Skeletal muscle tissue (tissue), 4 donors: ENCODE data around the gene MROH2A. TPM values are rescaled to one million over a fixed set of nuclear protein-coding genes. Genes with fewer than 3 reads are reported as not detected.
"Not testable (repeated sequence)": the region's sequence is repeated elsewhere in the genome, so short reads cannot be mapped to it uniquely, and the experiment has no call there.

ENCODE experiments used
- H3K27ac ChIP-seq: one replicate; pipeline ENCODE4 v1.7.0; 2013; ENCODE audit warnings: mild to moderate bottlenecking, low read depth, low read length, inconsistent platforms
- H3K27me3 ChIP-seq, 3 donors: one replicate each; pipeline ENCODE4 v1.7.0; 2013; ENCODE audit warnings: low read length in 3 of 3; ENCODE audit not compliant: control insufficient read depth in 3 of 3, insufficient read depth in 3 of 3
- H3K36me3 ChIP-seq, 3 donors: one replicate each; pipeline ENCODE4 v1.7.0; 2013; ENCODE audit warnings: low read length in 3 of 3; ENCODE audit not compliant: control insufficient read depth in 3 of 3, insufficient read depth in 3 of 3
- H3K4me1 ChIP-seq, 3 donors: one replicate each; pipeline ENCODE4 v1.7.0; 2013; ENCODE audit warnings: low read length in 3 of 3, mild to moderate bottlenecking in 3 of 3; ENCODE audit not compliant: control insufficient read depth in 3 of 3, insufficient read depth in 3 of 3
- H3K4me3 ChIP-seq, 3 donors: one replicate each; pipeline ENCODE4 v1.7.0; 2013; ENCODE audit warnings: low read length in 3 of 3
- H3K9ac ChIP-seq, 3 donors: one replicate each; pipeline ENCODE4 v1.7.0; 2013; ENCODE audit warnings: low read length in 3 of 3, mild to moderate bottlenecking in 3 of 3, moderate library complexity in 2 of 3, low read depth in 1 of 3
- H3K9me3 ChIP-seq, 3 donors: one replicate each; pipeline ENCODE4 v1.7.0; 2013; ENCODE audit warnings: low read length in 3 of 3; ENCODE audit not compliant: control insufficient read depth in 3 of 3
- total RNA-seq: library from RNA; depleted of rRNA; stranded (reverse); fragments of >200 nt; gene quantifications from one replicate; pipeline ENCODE4 v1.2.3, GENCODE V29; 2014
- donor health status: Osteomylitis.

Gene MROH2A
- not detected for total RNA-seq

GRCh38 chr2:233778030-233778429, at the start of gene MROH2A:
TSS of gene MROH2A (plus strand) at chr2:233778330. CDS start at chr2:233779359, 1,029 bp downstream.
- Histone ChIP-seq H3K36me3 (no peaks in the 10 kb centered on the region), H3K4me1 (no peaks in the 10 kb centered on the region), H3K9me3 (peaks cover 4 to 6% (median 6%) of the 10 kb centered on the region in 3 donors), H3K27me3 (peaks cover 0 to 5% (median 2%) of the 10 kb centered on the region in 3 donors), H3K4me3 (no peak within 1 kb of the TSS), H3K27ac (no peak within 1 kb of the TSS), H3K9ac (no peak within 1 kb of the TSS)

DNA sequence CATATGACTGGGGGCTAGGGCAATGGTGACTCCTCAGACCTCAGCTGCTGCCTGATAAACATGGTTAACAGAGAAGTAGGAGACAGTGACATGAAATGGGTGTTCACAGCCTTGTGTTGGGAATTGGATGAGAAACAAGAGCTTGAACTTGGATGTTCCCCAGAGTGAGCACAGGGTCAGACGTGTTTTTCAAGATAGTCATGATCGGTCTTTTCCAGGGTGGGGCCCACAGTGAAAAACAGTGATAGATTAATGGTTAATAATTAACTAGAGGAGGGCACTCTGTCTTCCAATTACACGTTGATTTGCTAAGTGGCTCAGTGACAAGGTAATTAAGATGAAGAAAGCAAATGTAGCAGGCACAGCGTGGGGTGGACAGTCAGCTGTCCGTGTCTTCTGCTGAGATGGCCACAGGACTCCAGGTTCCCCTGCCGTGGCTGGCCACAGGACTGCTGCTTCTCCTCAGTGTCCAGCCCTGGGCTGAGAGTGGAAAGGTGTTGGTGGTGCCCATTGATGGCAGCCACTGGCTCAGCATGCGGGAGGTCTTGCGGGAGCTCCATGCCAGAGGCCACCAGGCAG, 49.3 kb upstream of the MROH2A start, which contains the start of gene UGT1A3:
Gene UGT1A3 (plus strand): TSS at position 320 of the 579 bp plus-strand sequence. CDS start 85 bp downstream, at position 405.
- no peaks in the 10 kb centered on the region for H3K36me3 ChIP-seq
- H3K9ac ChIP-seq = no peak within 1 kb of the TSS
- no peaks in the 10 kb centered on the region for H3K9me3 ChIP-seq
- H3K27me3 ChIP-seq = no peaks in the 10 kb centered on the region
- H3K4me3 ChIP-seq = no peak within 1 kb of the TSS
- no peaks in the 10 kb centered on the region for H3K4me1 ChIP-seq
- H3K27ac ChIP-seq = no peak within 1 kb of the TSS

- H3K27me3 ChIP-seq = peaks cover 0 to 10% (median 0%) of the 10 kb centered on the region in 3 donors
- not testable (repeated sequence) for H3K36me3 ChIP-seq, H3K9ac ChIP-seq, H3K27ac ChIP-seq, H3K4me3 ChIP-seq, H3K9me3 ChIP-seq, H3K4me1 ChIP-seq
Measured at GRCh38 chr2:233736868-233737653, 41.1 kb upstream of the MROH2A start.

DNA sequence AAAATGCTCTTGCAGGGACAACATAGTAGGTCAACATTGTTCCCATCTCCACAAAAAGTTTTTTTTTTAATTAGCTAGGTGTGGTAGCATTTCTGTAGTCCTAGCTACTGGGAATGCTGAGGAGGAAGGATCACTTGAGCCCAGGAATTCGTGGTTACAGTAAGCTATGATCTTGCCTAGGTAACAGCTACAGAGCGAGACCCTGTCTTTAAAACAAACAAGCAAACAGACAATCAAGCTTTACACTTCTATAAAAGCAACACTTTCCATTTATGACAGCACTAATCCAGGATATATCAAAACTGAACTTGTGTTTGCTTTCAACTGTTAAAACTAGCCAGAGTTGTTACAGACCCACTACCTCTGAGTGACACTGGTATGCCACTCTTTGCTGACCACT, 37.3 kb upstream of the MROH2A start:
- Histone ChIP-seq H3K27me3 (peaks cover 0 to 10% (median 0%) of the 10 kb centered on the region in 3 donors), H3K4me3 (no peak overlapping the region), H3K4me1 (no peaks in the 10 kb centered on the region), H3K27ac (no peak overlapping the region), H3K9me3 (no peaks in the 10 kb centered on the region), H3K36me3 (no peaks in the 10 kb centered on the region), H3K9ac (no peak overlapping the region)

- Histone ChIP-seq H3K36me3 (no peaks in the 10 kb centered on the region), H3K4me3 (no peak overlapping the region), H3K9ac (no peak overlapping the region), H3K27me3 (peaks cover 0 to 10% (median 0%) of the 10 kb centered on the region in 3 donors), H3K4me1 (no peaks in the 10 kb centered on the region), H3K27ac (no peak overlapping the region), H3K9me3 (no peaks in the 10 kb centered on the region)
Measured at GRCh38 chr2:233743464-233744259, 34.5 kb upstream of the MROH2A start.

DNA sequence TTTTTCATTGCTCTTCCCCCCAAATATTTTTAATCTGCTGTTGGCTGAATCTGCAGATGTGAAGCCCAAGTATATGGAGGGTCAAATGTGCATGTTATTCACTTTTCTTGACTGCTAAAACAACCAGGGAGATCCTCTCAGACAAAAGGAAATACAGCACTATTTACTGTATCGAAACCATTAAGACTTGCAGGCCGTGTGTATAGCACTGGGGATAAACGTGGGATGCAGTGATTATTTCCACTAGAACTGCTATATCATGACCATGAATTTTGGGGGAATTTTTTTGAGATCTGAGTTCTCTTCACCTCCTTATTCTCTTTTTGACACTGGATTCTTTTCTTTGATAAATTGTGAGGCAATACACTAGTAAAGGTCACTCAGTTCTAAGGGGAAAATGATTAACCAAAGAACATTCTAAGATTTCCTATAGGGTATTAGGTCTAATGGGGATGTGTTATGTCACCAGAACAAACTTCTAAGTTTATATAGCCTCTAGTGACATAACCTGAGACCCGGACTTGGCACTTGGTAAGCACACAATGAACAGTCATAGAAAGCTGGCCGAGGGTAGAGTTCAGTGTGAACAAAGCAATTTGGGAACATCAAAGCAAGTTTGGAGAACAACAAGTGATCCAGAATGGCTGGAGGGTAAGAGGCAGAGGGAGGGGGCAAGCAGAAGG, 32.9 kb upstream of the MROH2A start:
- Histone ChIP-seq H3K27ac (no peak overlapping the region), H3K4me3 (no peak overlapping the region), H3K9ac (no peak overlapping the region), H3K9me3 (no peaks in the 10 kb centered on the region), H3K27me3 (peaks cover 0 to 10% (median 0%) of the 10 kb centered on the region in 3 donors), H3K4me1 (no peaks in the 10 kb centered on the region), H3K36me3 (no peaks in the 10 kb centered on the region)

- H3K9ac ChIP-seq, H3K4me1 ChIP-seq, H3K36me3 ChIP-seq, H3K9me3 ChIP-seq, H3K27ac ChIP-seq, H3K4me3 ChIP-seq: not testable (repeated sequence)
- peaks cover 0 to 10% (median 0%) of the 10 kb centered on the region in 3 donors for H3K27me3 ChIP-seq
Measured at GRCh38 chr2:233745838-233746237, 32.3 kb upstream of the MROH2A start.

- peaks cover 0 to 3% (median 0%) of the 10 kb centered on the region in 3 donors for H3K27me3 ChIP-seq
- no peak overlapping the region for H3K9ac ChIP-seq
- H3K27ac ChIP-seq = no peak overlapping the region
- no peaks in the 10 kb centered on the region for H3K9me3 ChIP-seq
- H3K4me3 ChIP-seq = no peak overlapping the region
- no peaks in the 10 kb centered on the region for H3K36me3 ChIP-seq
- H3K4me1 ChIP-seq = no peaks in the 10 kb centered on the region
Measured at GRCh38 chr2:233746475-233747282, 31.5 kb upstream of the MROH2A start.

- Histone ChIP-seq H3K27me3 (no peaks in the 10 kb centered on the region), H3K36me3 (no peaks in the 10 kb centered on the region), H3K9ac (no peak overlapping the region), H3K4me1 (no peaks in the 10 kb centered on the region), H3K4me3 (no peak overlapping the region), H3K9me3 (no peaks in the 10 kb centered on the region), H3K27ac (no peak overlapping the region)
Measured at GRCh38 chr2:233747283-233747544, 30.9 kb upstream of the MROH2A start.
